GM12864 (cell line): Measurements from ENCODE around the gene PSMD6.

Experiments used
- DNase-seq: peaks from one replicate; pipeline ENCODE4 v3.0.0-alpha.2; 2011; ENCODE audit warnings: low read depth
- H3K4me3 ChIP-seq: 2 replicates; pipeline ENCODE4 v1.5.1; 2011; ENCODE audit warnings: mild to moderate bottlenecking, low read depth, low read length, control low read depth
- CTCF ChIP-seq: IDR thresholded peaks from 2 replicates; pipeline ENCODE4 v1.5.1; 2011; ENCODE audit warnings: low read depth, mild to moderate bottlenecking, moderate library complexity, low read length, control low read depth, inconsistent platforms; ENCODE audit errors: missing control alignments

Gene PSMD6

DNA sequence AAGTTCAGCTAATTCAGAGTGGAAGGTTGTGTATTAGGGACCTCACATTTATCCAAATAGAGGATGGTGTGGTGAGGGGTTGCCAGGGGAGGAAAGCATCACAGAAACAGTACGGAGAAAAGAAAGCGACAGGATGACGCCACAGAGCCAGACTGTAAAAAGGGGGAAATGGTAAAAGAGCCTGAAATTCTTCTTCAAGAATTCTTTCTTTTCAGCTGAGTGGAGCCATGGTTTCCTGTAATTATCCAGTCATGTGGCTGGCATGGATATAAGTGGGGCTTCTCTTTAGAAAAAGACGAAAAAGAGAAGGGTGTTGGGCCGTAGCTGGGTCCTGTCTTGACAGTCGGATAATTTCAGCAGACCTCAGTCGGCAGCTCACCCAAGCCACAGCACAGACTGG lies 24.5 kb upstream of the PSMD6 start:
- no peak for TF ChIP-seq CTCF
- no peak overlapping the region for H3K4me3 ChIP-seq
- DNase-seq: no peak

GRCh38 chr3:64046996-64047594 lies 23.8 kb upstream of the PSMD6 start:
- TF ChIP-seq CTCF: no peak
- H3K4me3 ChIP-seq: no peak overlapping the region
- no peak for DNase-seq

- no peak overlapping the region for H3K4me3 ChIP-seq
- DNase-seq: no peak
- TF ChIP-seq CTCF: no peak
These were observed 23.3 kb upstream of the PSMD6 start for GRCh38 chr3:64046592-64046991.

DNA sequence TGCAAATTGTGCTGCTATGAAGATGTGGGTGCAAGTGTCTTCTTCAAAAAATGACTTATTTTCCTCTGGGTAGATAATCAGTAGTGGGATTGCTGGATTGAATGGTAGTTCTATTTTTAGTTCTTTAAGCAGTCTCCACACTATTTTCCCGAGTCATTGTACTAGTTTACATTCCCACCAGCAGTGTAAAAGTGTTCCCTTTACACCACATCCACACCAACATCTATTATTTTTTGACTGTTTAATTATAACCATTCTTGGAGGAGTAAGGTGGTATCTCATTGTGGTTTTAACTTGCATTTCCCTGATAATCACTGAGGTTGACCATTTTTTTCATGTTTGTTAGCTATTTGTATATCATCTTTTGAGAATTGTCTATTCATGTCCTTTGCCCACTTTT lies 19.7 kb upstream of the PSMD6 start:
- TF ChIP-seq CTCF: no peak

GRCh38 chr3:64039981-64040733 lies 16.9 kb upstream of the PSMD6 start:
- no peak overlapping the region for H3K4me3 ChIP-seq
- DNase-seq: no peak
- TF ChIP-seq CTCF: no peak

More for the DNA sequence above, 19.7 kb upstream of the PSMD6 start:
- no peak for DNase-seq
- no peak overlapping the region for H3K4me3 ChIP-seq

DNA sequence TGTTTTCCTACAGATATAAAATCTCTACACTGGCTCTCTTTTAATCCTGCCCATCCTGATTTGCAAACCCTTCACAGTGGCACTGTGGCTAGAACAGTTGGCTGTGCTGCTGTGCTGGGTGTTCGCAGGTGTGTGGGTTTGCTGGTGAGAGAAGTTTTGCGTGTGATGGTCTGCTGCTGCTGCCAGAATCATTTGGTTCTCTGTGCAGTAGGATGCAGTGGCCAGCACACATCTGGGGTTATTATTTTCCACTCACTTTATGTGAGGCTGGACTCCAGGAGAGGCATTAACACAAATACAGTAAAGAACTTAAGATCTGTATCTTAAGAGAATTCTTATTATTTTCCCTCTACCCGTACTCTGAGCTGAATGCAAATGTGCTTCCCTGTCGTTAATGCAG lies 16.0 kb upstream of the PSMD6 start:
- DNase-seq: no peak
- no peak overlapping the region for H3K4me3 ChIP-seq
- TF ChIP-seq CTCF: no peak

DNA sequence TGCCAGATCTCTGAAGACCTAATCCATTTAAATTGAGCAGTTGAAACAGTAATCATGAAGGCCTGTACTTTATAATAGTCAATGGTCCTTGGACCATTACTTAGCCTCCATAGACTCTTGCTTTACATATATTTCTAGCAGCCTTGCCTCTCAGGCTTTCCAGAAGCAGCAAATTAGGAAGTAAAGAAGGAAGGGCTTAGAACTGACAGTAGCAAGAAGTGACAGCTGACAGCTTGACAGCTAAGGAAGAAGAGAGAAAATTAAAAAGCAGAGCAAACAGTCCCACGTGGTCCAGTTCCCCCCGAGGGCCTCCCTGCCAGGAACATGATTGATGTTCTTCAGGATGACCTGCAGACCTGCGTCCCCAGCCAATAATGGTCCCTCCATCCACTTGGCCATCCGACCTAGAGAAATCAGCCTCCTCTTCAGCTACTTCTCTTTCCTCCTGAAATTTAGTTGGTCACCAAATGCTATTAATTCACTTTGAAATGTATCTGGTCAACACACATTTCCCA lies 15.0 kb upstream of the PSMD6 start:
- no peak overlapping the region for H3K4me3 ChIP-seq
- TF ChIP-seq CTCF: no peak
- DNase-seq: no peak
